Hematopoietic multipotent progenitor cell treated with erythropoietin and hydrocortisone succinate and interleukin-3 and kit ligand, for 8 days (in vitro differentiated cells): ENCODE data around the gene AKNA.

Source experiments
- DNase-seq: peaks from one replicate; pipeline ENCODE4 v3.0.0-alpha.2; 2015

AKNA gene

DNA sequence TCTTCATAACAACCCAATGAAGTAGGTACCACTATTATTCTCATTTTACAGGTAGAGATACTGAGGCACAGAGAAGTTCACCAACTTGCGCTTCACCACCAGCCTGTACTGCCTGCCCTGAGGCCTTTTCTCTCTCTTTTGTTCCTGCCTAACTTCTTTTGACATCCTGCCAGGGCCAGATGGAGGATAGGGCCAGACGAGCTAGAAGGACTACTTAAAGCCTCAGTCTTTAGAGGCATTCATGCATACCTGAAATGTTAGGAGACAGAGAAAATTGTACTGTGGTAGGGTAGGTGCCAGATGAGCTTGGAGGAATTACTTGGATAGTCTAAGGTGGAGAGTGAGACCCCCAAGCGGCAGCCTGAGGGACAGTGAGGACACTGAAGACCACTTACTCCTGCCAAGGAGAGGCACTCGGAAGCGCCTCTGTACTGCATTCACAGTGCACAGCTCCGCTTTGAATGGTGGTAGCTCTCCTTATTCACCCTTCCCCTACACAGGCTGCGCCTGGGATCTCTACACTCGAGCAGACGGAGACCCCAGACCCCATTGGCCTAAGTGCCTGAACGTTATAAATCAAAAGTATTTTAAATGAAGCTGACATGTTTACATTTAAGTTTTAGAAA is 71.1 kb downstream of the AKNA start:
- DNase-seq = no peak

DNA sequence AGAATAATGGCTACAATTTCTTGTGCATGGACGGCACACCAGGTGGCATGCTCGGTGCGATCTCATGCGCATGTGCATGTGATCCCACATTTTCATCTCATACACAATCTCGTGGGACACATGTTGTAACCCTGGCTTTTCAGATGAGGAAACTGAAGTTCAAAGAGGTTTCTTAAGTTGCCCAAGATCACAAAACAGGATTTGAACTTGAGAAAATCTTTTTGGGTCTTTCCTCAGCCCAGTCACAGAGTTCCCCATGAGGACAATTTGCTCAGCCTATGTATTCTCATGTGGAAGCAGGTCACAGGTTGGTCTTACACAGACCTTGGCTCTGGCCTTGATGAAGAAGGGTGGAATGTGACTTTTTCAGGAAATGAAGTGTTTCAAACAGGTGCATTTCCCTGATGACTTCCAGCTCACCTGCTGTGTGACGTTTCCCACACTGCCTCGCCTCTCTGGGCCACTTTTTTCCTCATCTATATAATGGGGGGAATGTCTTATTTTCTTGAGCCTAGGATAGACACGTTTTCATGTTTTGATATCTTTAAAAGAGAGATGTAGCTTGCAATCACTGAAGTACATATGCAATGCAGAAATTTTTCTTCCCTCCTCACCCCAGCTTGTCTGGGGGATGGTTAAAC is 71.9 kb downstream of the AKNA start:
- no peak for DNase-seq

- DNase-seq = no peak
Observed at GRCh38 chr9:114314881-114315722, 72.7 kb downstream of the AKNA start.

DNA sequence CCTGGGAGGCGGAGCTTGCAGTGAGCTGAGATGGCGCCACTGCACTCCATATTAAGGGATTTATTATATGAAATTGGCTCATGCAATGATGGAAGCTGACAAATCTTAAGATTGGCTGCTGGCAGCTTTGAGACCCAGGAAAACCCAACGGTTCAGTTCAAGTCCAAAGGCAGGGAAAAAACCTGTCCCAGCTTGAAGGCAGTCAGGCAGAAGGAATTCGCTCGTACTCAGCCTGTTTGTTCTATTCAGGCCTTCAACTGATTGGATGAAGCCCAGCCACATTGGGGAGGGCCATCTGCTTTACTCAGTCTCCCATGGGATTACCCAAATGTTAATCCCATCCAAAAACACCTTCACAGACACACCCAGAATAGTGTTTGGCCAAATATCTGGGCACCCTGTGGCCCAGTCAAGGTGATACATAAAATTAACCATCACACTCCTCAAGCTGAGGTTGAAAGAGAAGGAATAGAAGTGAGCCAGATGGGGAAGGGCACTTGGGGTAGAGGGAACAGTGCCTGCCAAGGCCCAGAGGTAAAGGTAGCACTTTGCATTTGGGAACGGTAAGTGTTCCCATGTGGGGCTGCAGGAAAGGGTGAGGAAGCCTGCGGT is 73.4 kb downstream of the AKNA start:
- no peak for DNase-seq

DNA sequence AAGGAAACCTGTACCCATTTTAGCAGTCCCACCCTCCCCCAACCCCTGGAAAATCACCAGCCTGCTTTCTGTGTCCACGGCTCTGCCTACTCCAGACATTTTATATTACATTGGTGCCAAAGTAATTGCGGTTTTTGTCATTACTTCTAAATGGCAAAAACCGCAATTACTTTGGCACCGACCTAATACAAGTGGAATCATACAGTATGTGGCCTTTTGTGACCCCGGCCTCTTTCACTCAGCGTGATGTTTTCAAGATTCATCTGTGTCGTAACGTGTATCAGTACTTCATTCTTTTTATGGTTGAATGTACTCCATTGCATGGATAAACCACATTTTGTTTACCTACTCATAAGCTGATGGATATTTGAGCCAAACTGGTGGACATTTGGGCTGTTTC is 74.6 kb downstream of the AKNA start:
- no peak for DNase-seq

DNA sequence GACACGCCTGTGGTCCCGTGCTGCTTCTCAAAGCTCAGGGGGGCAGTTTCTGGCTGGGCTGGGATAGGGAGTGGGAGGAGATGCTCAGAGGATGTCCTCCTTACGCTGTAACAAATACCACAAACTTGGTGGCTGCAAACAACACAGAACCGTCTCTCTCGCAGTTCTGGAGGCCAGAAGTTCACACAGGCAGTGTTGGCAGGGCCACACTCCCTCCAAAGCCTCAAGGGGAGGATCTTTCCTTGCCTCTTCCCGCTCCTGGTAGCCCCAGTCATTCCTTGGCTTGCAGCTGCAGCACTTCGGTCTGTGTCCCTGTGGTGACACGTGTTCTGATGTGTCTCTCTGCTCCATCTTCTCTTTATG is 75.3 kb downstream of the AKNA start:
- no peak for DNase-seq

DNA sequence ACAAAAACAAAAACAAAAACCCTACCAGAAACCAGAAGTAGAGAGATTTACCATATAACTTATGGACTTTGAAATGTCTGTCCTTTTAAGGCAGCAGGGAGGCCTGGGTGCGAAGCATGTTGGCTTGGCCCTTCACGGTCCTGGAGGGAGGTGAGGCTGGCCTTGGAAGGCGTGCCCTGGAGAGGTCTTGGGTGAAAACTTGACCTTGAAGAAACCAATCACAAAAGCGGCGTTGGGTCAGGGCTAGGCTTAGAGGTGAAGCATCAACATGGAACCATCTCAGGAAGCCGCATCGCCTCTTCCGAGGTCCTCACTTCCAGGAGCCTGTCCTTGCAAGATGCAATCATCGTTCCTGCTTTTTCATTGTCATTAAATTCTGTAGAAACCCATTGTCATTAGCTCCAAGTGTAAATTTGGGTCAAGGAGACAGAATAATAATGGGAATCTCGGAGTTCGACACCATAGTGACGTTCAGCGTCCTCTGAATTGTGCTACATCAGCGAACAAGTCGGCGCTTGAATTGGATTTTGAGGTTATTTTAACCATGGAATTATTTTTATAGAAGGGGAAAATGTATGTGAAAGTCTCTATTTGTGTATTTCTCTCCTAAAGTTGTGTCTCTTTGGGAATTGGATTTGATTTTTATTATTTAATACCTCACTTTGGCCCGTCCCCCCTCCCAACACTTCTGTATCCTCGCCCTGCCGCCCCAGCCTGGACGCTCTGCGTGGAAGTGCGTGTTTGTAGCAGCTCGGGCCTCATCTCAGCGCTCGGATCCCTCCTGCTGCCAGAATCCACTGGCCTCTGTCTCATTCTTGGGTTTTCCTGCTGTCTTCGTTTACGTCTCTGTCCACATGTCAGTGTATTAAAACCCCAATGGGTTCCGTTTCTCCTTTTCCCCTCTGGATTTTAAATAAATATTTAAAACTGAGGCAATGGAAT is 75.9 kb downstream of the AKNA start:
- no peak for DNase-seq

DNA sequence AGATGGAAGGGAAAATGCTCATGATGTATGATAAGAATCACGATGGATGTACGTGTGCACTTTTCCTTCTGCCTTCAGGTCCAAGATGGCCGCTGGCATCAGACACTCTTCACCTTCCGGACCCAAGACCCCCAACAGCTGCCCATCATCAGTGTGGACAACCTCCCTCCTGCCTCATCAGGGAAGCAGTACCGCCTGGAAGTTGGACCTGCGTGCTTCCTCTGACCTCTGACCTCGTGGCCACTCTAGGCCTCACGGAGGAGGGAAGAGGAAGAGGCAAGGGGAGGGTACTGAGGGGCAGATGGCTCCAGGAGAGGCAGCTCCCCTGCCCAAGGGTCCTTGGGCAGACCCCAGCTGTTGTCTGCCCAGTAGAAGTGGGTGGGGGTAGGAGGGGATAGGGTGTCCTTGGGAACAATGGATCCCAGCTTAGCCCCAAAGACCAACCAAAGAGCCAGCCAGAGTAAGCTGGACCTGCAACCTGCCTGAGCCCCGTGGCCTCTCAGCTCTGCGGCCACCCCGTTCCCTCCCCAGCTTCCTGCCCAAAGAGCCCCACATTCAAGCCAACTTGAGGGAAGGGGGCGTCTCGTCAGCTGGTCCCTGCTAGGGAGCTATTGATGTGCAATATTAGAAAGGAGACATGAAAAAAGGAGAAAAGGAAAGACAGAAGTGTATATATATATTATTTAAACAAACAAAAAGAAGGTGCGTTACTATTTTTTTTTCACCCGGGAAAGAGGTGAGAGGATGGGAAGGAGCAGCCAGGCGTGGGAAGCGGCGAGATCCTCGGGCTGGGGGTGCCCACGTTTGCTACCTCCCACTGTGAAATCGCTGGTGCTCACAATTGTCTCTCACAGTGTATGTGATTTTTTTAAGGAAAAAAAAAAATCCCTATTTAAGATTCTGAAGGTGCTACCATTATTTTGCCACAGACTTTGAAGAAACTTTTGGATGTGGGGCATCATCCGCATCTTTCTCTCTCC is 77.0 kb downstream of the AKNA start:
- DNase-seq = no peak

- no peak for DNase-seq
Observed at GRCh38 chr9:114309096-114309495, 78.7 kb downstream of the AKNA start.

DNA sequence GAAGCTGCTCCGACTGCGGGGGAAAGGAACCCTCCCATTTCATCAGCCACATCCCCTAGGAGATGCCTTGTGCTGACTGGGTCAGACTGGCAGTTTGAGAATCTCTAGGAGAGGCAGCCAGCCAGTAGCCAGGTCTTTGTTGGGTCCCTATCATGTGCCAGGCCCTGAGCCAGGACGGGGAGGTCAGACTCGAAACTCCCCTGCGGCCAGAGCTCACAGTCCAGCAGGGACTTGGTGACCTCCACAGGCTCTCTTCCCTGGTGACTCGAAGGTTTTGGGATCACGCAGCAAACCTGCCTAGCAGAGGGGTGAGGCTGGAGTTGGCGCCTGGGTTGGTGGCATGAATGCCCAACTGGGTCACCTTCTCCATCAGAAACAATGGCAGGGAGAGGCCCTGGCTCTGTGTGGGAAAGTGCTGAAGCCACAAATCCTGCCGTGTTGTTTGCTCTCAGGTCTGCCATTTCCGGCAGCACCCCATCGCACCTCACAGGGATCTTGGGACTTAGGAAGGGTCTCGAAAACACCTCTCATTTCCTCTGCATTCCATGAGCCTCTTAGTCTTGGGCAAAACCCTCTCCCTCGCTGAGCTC is 79.3 kb downstream of the AKNA start:
- no peak for DNase-seq

- no peak for DNase-seq
Observed at GRCh38 chr9:114307899-114308267, 79.9 kb downstream of the AKNA start.

- no peak for DNase-seq
Observed at GRCh38 chr9:114304416-114305188, 83.2 kb downstream of the AKNA start.

GRCh38 chr9:114303977-114304376 is 83.8 kb downstream of the AKNA start:
- DNase-seq = no peak

- DNase-seq = no peak
Observed at GRCh38 chr9:114303571-114303970, 84.2 kb downstream of the AKNA start.

DNA sequence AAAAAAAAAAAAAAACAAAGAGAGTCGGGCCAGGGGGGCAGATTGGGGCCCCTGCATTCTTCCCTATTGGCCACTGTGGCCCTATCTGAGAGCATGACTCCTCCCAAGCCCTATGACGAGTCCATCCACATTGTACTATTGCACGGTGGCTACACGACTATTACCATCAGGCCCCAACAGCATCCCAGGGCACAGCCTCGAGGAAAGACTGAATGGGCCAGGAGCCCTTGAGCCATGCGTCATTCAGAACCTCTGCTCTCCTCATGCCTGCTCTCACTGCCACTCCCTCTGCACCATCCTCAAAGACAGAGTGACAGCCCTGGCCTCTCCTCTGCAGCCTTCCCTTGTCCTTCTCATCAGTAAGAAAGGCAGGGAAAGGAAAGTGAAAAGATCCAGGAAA is 85.1 kb downstream of the AKNA start:
- no peak for DNase-seq

DNA sequence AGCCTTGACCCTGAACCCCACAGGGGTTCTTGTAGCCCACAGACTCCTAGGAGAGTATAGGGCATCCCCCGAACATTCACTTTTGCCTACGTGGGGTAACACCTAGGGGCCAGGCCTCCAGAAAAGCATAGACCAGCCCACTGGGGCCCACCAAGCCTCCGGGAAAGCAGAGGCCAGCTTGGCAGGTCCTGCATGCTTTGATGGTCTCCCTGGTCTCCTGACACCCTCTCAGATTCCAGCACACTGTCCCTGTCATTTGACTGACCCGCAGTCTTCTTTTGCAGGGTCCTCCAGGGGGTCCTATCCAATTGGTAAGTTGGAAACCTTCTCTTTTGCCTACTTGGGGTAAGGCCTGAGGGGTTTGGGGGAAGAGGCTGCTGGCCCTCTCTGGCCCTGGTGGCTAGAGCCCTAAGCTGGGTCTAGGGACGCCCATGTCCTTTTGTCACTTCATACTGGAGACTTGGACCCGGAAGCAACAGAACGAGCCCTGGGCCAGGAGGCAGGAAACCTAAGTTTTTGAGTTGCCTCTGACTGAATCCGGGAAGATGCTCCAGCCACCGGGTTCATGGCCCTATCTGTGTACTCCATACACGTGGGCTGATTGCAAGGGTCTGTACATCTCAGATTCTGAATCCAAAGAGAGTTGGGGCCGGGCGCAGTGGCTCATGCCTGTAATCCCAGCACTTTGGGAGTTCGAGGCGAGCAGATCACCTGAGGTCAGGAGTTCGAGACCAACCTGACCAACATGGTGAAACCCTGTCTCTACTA is 85.8 kb downstream of the AKNA start:
- DNase-seq = no peak

- DNase-seq = no peak
Observed at GRCh38 chr9:114300846-114301797, 86.7 kb downstream of the AKNA start.
